Kidney (tissue), 14 donors: ENCODE measurements around the gene RAD50. TPM values are rescaled to one million over a fixed set of nuclear protein-coding genes. Genes with fewer than 3 reads are reported as not detected.

Source experiments
- DNase-seq, 5 donors: peaks; one replicate each; pipeline ENCODE4 v3.0.0-alpha.2; 2013 to 2020
- FAIRE-seq: peaks from 2 replicates; lab custom pipeline; 2012; peaks lifted over from hg19 to GRCh38; lab: Jason Lieb, UNC
- H3K27ac ChIP-seq, 2 donors: one replicate each; pipeline ENCODE4 v1.7.0; 2013; ENCODE audit warnings: low read depth in 2 of 2, low read length in 2 of 2, inconsistent platforms in 1 of 2
- H3K27me3 ChIP-seq: one replicate; pipeline ENCODE4 v1.7.1; 2013; ENCODE audit warnings: low read length, inconsistent platforms; ENCODE audit not compliant: control insufficient read depth, insufficient read depth
- H3K36me3 ChIP-seq, 3 donors: one replicate each; pipeline versions ENCODE4 v1.7.0 to v1.7.1; 2013; ENCODE audit warnings: low read length in 3 of 3, control low read depth in 1 of 3, inconsistent platforms in 1 of 3; ENCODE audit not compliant: insufficient read depth in 3 of 3, control insufficient read depth in 2 of 3
- H3K4me1 ChIP-seq, 3 donors: one replicate each; pipeline versions ENCODE4 v1.7.0 to v1.7.1; 2013; ENCODE audit warnings: low read length in 3 of 3, inconsistent platforms in 1 of 3, low read depth in 1 of 3; ENCODE audit not compliant: control insufficient read depth in 2 of 3, insufficient read depth in 2 of 3
- H3K4me3 ChIP-seq, 3 donors: one replicate each; pipeline versions ENCODE4 v1.7.0 to v1.8.1; 2013; ENCODE audit warnings: low read length in 3 of 3, control low read depth in 1 of 3, inconsistent platforms in 1 of 3
- H3K9ac ChIP-seq, 3 donors: one replicate each; pipeline versions ENCODE4 v1.7.0 to v1.7.1; 2013; ENCODE audit warnings: low read length in 3 of 3, control low read depth in 1 of 3, inconsistent platforms in 1 of 3
- H3K9me3 ChIP-seq, 3 donors: one replicate each; pipeline versions ENCODE4 v1.7.0 to v1.7.1; 2013; ENCODE audit warnings: low read length in 3 of 3, control low read depth in 1 of 3, inconsistent platforms in 1 of 3; ENCODE audit not compliant: control insufficient read depth in 2 of 3, insufficient read depth in 1 of 3
- CTCF ChIP-seq: IDR thresholded peaks from 3 replicates; pipeline ENCODE4 v1.5.1; 2012; ENCODE audit warnings: mild to moderate bottlenecking, moderate library complexity, borderline replicate concordance; ENCODE audit not compliant: insufficient read depth; ENCODE audit errors: extremely low read depth
- intact Hi-C: fragments of 100-400 bp; cut with DNase I; formaldehyde crosslinking; loops from one replicate; pipeline ENCODE4 v1.11.1; 2022
- polyA plus RNA-seq: library from polyadenylated mRNA; stranded (reverse); fragments of 350-450 nt; fragmentation: Illumina TruSeq; extraction: RNeasy Lipid Tissue Mini Kit (QIAGEN cat#74804); gene quantifications from one replicate; pipeline ENCODE4 v1.2.3, GENCODE V29; 2014; ENCODE audit warnings: low read depth, low replicate concordance; ENCODE audit not compliant: insufficient read depth
- total RNA-seq: library from RNA; stranded (reverse); fragmentation: NEBNext Ultra II Directional; extraction: Animal tissue kit (Norgen Biotek cat#: 25700); gene quantifications from one replicate; pipeline ENCODE4 v1.2.1, GENCODE V29; 2021
- donor health status: control.
- donor health status: control.
- donor health status: control.
- donor health status: control.
- donor health status: control.
- donor health status: DM: yes; HTN: yes; CAD: no.
- donor health status: Normal renal cell carcinoma (clear cell type).

The RAD50 gene
- total and polyA plus RNA-seq, 2 donors from 2014 or later = 12.6 to 36.4 TPM

- no peak overlapping the region for H3K27ac ChIP-seq
- H3K9ac ChIP-seq = no peak overlapping the region
- no peak for TF ChIP-seq CTCF
- intact Hi-C loops = no loop called here
- no peak for DNase-seq
- no peaks in the 10 kb centered on the region for H3K36me3 ChIP-seq
- no peak for FAIRE-seq
- no peak overlapping the region for H3K4me3 ChIP-seq
- no peaks in the 10 kb centered on the region for H3K4me1 ChIP-seq
- H3K9me3 ChIP-seq = no peaks in the 10 kb centered on the region
- H3K27me3 ChIP-seq = no peaks in the 10 kb centered on the region
Measured at GRCh38 chr5:132662925-132663770, 106.4 kb downstream of the RAD50 start.

- no peak overlapping the region for H3K9ac ChIP-seq
- H3K27me3 ChIP-seq = no peaks in the 10 kb centered on the region
- no peaks in the 10 kb centered on the region for H3K4me1 ChIP-seq
- no peak for FAIRE-seq
- intact Hi-C loops = no loop called here
- H3K9me3 ChIP-seq = no peaks in the 10 kb centered on the region
- no peaks in the 10 kb centered on the region for H3K36me3 ChIP-seq
- H3K4me3 ChIP-seq = no peak overlapping the region
- no peak for DNase-seq
- TF ChIP-seq CTCF = no peak
- no peak overlapping the region for H3K27ac ChIP-seq
Measured at GRCh38 chr5:132663771-132664695, 107.3 kb downstream of the RAD50 start.

- Histone ChIP-seq H3K9me3 (no peaks in the 10 kb centered on the region), H3K27me3 (no peaks in the 10 kb centered on the region), H3K4me1 (no peaks in the 10 kb centered on the region), H3K4me3 (no peak overlapping the region), H3K36me3 (no peaks in the 10 kb centered on the region), H3K27ac (no peak overlapping the region), H3K9ac (no peak overlapping the region)
- no peak for TF ChIP-seq CTCF
- DNase-seq (no peak), FAIRE-seq (no peak)
- intact Hi-C loops = no loop called here
Measured at GRCh38 chr5:132664696-132665209, 108.0 kb downstream of the RAD50 start.
